A673 (cell line): Measurements from ENCODE around the gene SLC12A2.

ENCODE experiments used
- CTCF ChIP-seq: fragments of 300-800, 200-600 bp; sonication (generic); conservative IDR thresholded peaks from 2 replicates; pipeline ENCODE4 v1.5.1; 2017; ENCODE audit warnings: low read depth, mild to moderate bottlenecking, antibody characterized with exemption, low read length, moderate library complexity, mixed read lengths
- EZH2 ChIP-seq: fragments of 200-600 bp; sonication (generic); IDR thresholded peaks from 2 replicates; pipeline ENCODE4 v1.6.1; 2017; ENCODE audit warnings: borderline replicate concordance, low read depth, mild to moderate bottlenecking, mixed read lengths, antibody characterized with exemption, low read length; ENCODE audit not compliant: poor library complexity, severe bottlenecking

GRCh38 chr5:128074171-128074570, 9.4 kb upstream of the SLC12A2 start:
- no peak for TF ChIP-seq CTCF
- TF ChIP-seq EZH2 = no peak
